Right lobe of liver (tissue), 4 donors: ENCODE results near the gene ZNF738.

Experiments used
- CTCF ChIP-seq, 4 donors: fragments of 200-600 bp in 3 of 4; fragments of 450-650 bp in 1 of 4; IDR thresholded peaks; one replicate each; pipeline versions ENCODE4 v1.5.1 to v1.8.0; 2016 to 2022; ENCODE audit warnings: antibody characterized with exemption in 4 of 4, mild to moderate bottlenecking in 2 of 4
- POLR2A ChIP-seq: fragments of 450-650 bp; IDR thresholded peaks from one replicate; pipeline ENCODE4 v1.6.1; 2017; ENCODE audit warnings: antibody characterized with exemption, mild to moderate bottlenecking
- donor health status: DM: no; HTN: no; CAD: no.
- donor health status: DM: no; HTN: no; CAD: no.
- donor health status: DM: no; HTN: yes; CAD: no.

DNA sequence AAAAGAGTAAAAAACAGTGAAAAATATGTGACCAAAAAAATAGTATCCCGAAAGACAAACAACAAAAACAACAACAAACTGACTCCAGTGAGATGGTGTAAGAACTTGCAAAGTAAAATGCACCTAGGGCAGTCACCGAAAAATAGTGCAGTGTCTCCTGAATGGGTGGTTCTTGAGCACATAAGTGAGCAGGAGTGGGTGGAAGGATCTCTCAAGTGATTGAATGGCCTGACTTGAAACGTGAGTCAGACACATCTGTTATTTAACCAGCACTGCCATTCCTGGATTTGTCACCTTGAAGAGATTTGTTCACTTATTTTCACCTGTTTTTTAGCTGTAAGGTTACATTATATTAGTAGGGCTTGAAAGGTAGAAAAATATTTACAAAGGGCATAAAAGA is 3.5 kb downstream of the ZNF738 start:
- TF ChIP-seq CTCF (IDR thresholded peaks at IDR 0.05), result no peak
- no peak for TF ChIP-seq POLR2A
